ENCODE data around the gene FOXD2. TPM values are rescaled to one million over a fixed set of nuclear protein-coding genes. Genes with fewer than 3 reads are reported as not detected.
A peak's percentile ranks its signal among the peaks of the same experiment; 100 is the strongest.

The FOXD2 gene
- total RNA-seq, 1 experiment from 2014 or later, result 0.57 TPM

DNA sequence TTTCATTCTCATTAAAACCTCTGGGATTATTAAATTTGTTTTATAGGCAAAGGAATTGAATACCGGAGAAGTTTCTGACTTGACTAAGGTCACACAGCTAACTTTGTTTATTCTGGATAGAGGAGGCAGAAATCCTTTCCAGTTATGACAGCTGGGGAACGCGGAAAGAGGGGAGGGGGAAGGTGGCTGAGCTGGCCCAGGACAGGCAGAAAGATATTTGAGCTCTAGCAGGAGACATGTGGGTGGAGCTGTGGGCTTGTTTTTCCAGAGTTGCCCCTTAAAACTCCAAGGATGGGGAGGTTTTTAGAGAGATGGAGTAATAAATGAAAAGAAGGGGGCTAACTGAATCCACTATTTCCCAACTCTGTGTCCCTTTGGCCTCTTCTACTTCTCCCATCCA is 27.8 kb downstream of the FOXD2 start:
- no peak for DNase-seq (ENCODE audit: low read depth)

DNA sequence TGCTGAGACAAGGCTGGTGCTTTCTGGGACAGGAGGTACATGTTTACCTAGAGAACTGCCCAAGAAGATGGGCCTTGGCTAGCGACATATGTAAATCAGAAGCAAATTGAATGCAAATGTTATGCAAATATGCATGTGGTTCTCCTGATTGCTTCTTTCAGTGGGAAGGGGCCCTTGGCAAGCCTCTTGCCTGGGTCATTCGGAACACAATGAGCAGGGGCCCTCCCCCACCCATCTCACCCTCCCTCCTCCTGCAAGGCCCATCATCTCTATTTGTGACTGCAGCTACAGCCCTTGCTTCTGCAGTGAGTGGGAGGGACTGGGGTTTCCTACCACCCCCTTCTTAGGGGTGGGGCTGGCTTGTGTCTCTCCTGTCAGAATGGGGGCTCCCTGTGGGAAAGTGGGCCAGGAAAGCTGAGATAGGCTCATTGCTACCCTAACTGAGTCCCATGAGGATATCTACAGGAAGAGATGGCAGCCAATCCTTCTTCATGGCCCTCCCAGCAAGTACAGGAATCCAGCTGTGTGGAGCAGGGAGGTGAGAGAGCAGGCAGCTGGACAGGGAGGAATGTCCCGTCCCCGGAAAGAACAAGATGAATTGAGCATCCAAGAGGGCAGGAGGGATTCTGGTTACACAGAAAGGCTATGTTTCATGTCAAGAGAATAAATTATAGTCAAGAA is 31.0 kb downstream of the FOXD2 start:
- no peak for DNase-seq (ENCODE audit: low read depth)

DNA sequence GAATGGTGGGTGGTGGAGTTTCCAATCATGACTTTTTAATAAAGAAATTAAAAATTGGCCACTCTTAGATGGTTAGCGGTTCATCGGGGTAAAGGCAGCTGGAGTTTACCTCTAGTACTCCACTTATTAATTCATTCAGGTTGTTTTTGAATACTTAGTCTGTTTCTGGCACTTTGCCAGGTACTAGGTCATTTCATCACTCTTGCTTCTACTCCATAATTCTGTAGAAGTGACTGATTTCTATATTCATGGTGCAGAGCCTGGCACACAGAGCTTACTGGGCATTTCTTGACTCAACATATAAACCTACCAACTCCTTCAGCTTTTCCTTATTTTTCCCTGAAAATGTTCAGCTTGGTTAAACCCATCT is 31.5 kb downstream of the FOXD2 start:
- no peak for DNase-seq (ENCODE audit: low read depth)

DNA sequence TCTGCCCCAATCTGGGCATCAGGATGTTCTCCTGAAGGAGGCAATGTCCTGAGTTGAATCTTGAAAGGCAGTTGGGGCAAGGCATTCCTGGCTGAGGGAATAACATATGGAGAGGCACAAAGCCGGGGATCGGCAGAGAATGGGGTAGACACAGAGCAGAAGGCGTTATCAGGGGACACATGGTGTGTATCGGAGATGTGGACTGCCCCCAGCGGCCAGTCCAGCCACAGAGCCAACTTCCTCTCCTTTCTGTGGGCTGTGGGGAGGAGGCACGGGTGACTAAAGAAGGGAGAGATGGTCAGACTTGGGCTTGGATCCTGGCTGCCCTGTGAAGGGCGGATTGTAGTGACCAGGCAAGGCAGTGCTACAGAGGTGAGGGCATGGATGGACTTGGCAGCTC is 32.1 kb downstream of the FOXD2 start:
- no peak for DNase-seq (ENCODE audit: low read depth)

DNA sequence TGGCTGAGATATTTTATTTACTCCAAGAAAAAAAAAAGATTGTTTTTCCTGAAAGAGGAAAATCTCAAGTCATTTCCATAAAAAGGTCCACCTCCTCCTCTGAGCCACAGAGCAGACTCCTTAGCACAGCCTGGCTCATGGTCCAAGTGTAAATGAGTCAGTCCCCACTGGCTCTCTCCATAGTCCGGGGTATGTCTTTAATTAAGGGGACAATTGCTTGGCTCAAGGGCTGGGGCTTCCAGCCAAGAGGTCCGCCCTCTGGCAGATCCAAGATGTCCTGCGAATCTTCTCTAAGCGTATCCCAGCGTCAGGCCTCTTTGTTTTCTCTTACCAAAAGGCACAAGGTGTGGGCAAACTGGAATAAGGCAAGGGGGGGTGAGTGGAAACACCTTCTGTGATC is 33.3 kb downstream of the FOXD2 start:
- DNase-seq (ENCODE audit: low read depth), result no peak

DNA sequence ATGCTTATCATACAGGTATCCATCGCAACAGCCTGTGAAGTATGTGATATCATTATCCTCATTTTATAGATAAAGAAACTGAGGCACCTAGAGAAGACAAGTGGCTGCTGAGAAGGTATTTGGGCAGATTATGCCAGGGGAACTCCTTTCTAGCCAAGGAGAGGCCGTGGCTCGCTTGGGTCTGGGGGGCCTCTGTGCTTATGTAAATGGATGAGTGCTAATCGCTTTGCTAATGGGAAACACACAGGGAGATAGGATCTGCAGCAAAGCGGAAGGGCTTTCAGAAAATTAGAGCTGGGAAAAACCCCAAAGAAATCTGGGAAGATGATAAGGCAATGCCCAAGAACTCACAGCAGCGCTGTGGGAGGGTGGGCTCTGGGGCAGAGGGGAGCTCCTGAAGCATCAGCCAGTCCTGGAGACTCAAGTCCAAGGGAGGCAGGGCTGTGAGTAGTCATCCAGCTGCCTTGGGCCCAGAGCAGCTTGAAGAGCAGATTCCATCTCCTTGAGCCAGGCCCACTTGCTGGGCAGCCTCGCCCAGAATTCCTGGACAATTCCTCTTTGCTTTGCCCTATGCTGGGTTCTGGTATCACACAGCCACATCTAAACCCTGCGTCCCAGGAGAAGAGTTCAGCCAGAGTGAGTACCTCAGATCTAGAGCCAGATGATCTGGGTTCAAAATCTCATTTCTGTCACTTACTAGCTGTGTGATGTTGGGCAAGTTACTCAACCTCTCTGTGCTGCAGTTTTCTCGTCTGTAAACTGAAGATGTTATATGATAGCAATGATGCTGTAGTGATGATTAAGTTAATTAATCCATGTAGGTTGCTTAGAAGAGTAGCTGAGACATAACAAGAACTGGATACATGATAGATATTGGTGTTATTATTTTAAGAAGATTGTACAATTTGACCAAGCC is 36.7 kb downstream of the FOXD2 start:
- peak; percentile 17 for DNase-seq (ENCODE audit: low read depth)

DNA sequence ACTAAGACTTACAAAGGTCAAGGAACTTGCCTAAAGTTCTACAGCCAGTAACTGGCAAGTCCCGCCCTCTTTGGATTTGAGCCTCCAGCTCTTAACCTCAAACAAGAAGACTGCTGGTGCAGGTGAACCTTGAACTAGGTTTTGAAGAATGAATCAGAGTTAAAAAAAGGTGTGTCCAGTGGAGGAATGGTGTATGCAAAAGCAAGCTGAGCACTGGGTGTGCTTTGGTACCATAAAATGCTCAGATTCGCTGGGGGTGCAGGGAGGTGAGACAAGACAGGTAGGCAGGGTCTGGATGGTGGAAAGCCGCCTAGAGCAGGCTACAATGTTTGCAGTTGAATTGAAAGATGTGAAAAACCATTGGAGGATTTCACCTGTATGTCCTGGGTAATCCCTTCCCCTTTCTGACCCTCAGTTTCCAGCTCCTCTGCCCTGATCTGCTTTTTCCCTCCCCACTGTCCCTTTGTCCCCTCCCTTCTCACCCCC is 39.8 kb downstream of the FOXD2 start:
- no peak for DNase-seq (ENCODE audit: low read depth)

DNA sequence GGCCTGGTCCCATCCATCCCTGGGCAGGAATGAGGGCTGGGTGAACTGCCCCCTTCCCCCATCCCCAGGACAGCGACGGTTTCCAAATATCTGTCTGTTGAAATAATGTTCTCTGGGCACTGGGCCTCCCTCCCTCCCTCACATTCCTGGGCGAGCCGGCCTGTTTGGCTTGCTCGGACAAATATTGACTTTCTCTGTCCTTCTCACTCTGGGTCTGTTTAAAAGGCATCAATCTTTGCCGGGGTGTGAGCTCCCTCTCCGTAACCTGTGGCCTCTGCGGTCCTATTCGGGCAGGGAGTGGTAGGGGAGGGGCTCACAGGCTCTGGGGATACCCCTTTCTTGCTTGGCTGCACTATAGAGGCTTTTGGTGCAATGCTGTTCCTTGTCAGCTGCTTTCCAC is 40.2 kb downstream of the FOXD2 start:
- DNase-seq (ENCODE audit: low read depth), result no peak

DNA sequence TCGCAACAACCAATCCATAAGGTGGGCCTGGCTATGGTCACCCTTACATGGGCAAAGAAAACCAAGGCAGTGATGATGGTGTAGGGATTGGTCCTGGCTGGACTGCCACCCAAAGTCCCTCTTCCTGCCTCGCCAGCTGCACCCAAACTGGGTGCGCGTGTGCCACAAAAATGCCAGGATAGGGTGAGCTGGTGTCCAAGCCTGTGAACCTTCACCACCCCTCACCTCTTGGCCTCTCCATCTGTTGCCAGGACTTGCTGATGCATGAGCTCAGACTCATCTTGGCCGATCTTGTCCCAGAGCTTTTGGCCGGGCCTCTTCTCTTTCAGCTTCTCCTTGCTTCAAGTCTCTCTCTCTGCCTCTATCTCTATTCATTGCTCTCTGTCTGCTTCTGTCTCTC is 41.8 kb downstream of the FOXD2 start:
- no peak for DNase-seq (ENCODE audit: low read depth)

DNA sequence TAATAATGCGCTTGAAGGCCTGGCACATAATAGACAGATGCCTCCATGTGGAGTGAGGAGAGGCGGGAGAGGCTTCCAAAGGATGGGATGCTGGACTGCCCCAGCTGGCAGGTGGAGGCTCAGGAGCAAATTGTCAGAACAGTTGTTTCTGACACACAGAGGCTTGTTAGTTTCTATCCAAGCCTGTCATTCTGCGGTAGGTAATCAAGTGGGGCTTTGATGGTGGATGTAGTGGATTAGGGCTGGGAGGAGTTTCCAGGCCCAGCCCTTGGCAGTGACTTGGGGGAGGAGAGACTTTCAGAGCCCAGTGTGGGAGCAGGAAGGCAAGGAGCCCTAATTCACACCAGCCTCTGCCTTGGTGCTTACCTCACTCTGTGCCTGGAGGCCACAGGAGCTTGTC is 44.1 kb downstream of the FOXD2 start:
- no peak for DNase-seq (ENCODE audit: low read depth)

DNA sequence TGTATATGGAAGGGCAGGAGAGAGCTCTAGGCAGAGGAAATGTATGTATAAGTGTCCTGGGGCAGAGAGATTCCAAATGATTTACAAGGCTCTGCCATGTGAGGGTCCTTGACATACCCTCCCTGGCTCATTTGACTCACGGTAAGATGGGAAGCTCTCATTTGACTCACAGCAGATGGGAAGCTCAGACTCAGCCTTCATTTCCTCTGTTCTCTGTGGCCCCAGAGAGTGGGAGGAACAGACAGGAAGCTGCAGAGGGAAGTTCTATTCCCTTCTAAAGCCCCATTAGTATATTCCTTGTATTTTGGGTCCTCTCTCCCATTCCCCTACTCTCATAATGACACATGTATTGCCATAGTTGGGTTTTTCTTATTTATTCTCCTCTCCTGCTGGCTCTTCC is 44.9 kb downstream of the FOXD2 start:
- DNase-seq (ENCODE audit: low read depth), result peak; percentile 35

DNA sequence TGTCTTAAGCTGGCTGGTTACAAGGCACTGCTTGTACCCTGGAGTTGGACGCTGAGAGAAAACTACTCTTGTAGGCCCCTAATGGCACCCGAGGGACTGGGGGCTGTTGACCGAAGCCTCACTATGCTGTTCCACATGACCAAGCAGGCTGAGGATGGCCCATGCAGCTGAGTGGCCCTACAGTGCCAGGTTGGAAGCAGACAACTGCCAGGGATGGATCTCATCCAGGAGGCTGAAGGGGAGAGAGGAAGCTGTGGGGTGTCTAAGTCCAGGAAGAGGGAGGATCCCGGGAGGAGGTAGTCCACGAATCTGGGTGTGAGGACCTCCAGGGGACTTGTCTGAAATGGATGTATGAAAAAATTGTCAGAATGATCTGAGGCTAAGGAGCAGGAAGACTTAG is 45.8 kb downstream of the FOXD2 start:
- DNase-seq (ENCODE audit: low read depth), result no peak

DNA sequence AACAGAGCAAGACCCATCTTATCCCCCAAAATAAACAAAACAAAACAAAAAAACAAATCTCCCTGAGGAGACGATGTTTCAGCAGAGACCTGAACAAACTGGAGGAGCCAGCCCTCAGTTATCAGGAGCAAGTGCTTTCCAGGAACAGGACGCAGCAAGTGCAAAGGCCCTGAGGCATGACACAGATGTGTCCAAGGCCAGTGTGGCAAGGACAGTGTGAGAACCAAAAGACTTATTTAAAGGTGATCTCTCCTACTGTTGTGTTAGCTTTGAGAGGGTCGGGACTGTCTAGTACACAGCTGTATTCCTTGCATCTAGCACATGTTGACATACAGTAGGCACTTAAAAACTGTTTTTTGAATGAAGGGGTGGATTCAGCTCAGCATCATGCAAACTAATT is 48.0 kb downstream of the FOXD2 start:
- DNase-seq (ENCODE audit: low read depth), result no peak

DNA sequence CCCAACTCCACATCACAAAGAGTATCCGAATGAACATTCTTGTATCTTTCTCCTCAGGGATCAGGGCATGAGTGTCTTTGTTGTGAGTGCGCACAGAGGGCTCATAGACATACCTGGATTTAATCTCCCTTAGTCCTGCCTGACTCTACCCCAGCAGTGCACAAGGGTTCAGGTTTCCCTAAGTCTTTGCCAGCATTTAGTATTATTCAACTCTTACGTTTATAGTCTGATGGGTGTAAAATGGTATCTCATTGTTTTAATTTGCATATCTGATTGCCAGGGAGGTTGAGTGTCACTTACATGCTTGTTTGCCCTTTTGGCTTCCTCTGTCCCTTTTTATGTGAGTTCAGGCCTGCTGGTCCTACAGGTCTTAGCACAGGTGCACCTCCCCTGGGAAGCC is 49.5 kb downstream of the FOXD2 start:
- no peak for DNase-seq (ENCODE audit: low read depth)

DNA sequence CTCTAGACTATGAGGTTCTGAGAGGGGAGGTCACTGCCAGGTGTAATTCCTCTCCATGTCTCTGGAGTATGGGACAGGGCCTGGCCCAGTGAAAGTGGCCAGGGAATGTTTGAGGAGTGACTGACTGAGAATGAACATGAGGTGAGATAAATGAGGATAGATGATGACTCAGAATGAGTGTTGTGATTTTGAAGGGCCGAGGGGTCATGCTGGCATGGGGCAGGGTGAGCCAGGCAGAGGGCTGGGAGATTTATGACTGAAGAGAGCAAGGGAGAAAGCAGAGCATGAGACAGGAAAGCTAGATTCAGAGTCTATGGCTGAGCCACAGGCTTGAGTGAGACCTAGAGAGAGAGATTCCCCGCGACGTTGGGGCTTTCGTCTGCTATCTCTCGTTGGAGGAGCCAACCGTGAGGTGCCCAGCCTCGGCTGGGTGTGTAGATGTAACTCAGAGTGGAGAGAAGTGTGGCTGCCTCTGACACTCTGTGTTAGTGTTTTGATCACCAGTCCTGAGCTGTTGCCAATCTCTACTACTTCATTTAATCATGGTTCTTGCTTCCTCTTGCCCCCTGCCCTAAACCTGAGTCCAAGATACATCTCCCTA is 50.1 kb downstream of the FOXD2 start:
- DNase-seq (ENCODE audit: low read depth), result peak; percentile 72

Other genes starting within 250 kb of the FOXD2 start
- not detected in 2 replicates for gene PDZK1IP1, start 248.0 kb upstream of the FOXD2 start, total RNA-seq (2014; rRNA removed; shearing (Covaris generic))
- gene TAL1, start 205.8 kb upstream of the FOXD2 start, total RNA-seq (2014; rRNA removed; shearing (Covaris generic)), result 0.23 and 0.60 TPM in 2 replicates
- 29.8 and 37.9 TPM in 2 replicates for gene STIL, start 123.9 kb upstream of the FOXD2 start, total RNA-seq (2014; rRNA removed; shearing (Covaris generic))
- 146 and 155 TPM in 2 replicates for gene CMPK1, start 104.3 kb upstream of the FOXD2 start, total RNA-seq (2014; rRNA removed; shearing (Covaris generic))
- gene FOXE3, start 21.8 kb upstream of the FOXD2 start, total RNA-seq (2014; rRNA removed; shearing (Covaris generic)), result not detected in 2 replicates

Data from Daoy (cell line).